OCI-LY7 (cell line): ENCODE results near the gene DNAI2.

Experiments
- CTCF ChIP-seq: fragments of 200-600 bp; sonication (generic); conservative IDR thresholded peaks from 2 replicates; pipeline ENCODE4 v1.5.1; 2014; ENCODE audit warnings: mild to moderate bottlenecking, antibody characterized with exemption, low read length, moderate library complexity, mixed read lengths
- EZH2phosphoT487 ChIP-seq: fragments of 200-600 bp; sonication (generic); IDR thresholded peaks from 2 replicates; pipeline ENCODE4 v1.6.1; 2018; ENCODE audit warnings: low read depth, borderline replicate concordance, mild to moderate bottlenecking, mixed run types, antibody characterized with exemption, low read length, moderate library complexity, mixed read lengths

GRCh38 chr17:74330446-74330845 lies 56.4 kb downstream of the DNAI2 start:
- TF ChIP-seq CTCF = no peak
- TF ChIP-seq EZH2phosphoT487 = no peak
